Measurements from ENCODE around the gene PCDH15. TPM values are rescaled to one million over a fixed set of nuclear protein-coding genes. Genes with fewer than 3 reads are reported as not detected.
A peak's percentile ranks its signal among the peaks of the same experiment; 100 is the strongest.

PCDH15 gene
- total RNA-seq, 1 experiment from 2014 or later: 0.61 TPM

- Histone ChIP-seq H4K5ac (ENCODE audit: insufficient read length, low read depth, low read length) (no peak overlapping the region), H2BK20ac (ENCODE audit: low read depth, low read length, poor library complexity, severe bottlenecking) (no peak overlapping the region), H2BK120ac (ENCODE audit: low read depth, low read length, poor library complexity, severe bottlenecking) (no peak overlapping the region), H3K4me2 (ENCODE audit: insufficient read depth, insufficient read length, low read length) (no peak overlapping the region), H3K23me2 (ENCODE audit: insufficient read length, low read depth, low read length, poor library complexity, severe bottlenecking) (no peaks in the 10 kb centered on the region), H3K23ac (ENCODE audit: insufficient read length, low read depth, low read length) (no peak overlapping the region), H3K9ac (ENCODE audit: extremely low read depth, insufficient read length, low read length) (no peak overlapping the region), H4K91ac (ENCODE audit: insufficient read length, low read depth, low read length) (no peak overlapping the region), H2AFZ (ENCODE audit: low read length) (no peak overlapping the region), H3K79me2 (ENCODE audit: insufficient read depth, low read length) (no peaks in the 10 kb centered on the region), H3K9me3 (ENCODE audit: control insufficient read depth, low read depth, low read length) (no peaks in the 10 kb centered on the region), H3K4ac (ENCODE audit: low read depth, low read length) (no peak overlapping the region), H3K14ac (ENCODE audit: insufficient read depth, low read length) (no peak overlapping the region), H3K79me1 (ENCODE audit: insufficient read depth, low read depth, low read length, poor library complexity, severe bottlenecking) (no peaks in the 10 kb centered on the region), H2AK5ac (ENCODE audit: insufficient read length, low read length) (no peak overlapping the region), H3T11ph (ENCODE audit: low read length) (no peak overlapping the region), H3K27ac (ENCODE audit: insufficient read length, low read depth, low read length) (no peak overlapping the region), H4K8ac (replicated peaks; ENCODE audit: insufficient read length, low read depth, low read length) (no peak overlapping the region), H2BK15ac (ENCODE audit: low read depth, low read length) (no peak overlapping the region), H3K56ac (ENCODE audit: insufficient read length, low read depth, low read length) (no peak overlapping the region), H2BK5ac (ENCODE audit: insufficient read length, low read length) (no peak overlapping the region), H4K20me1 (ENCODE audit: control insufficient read depth, insufficient read depth, insufficient read length) (no peaks in the 10 kb centered on the region), H3K18ac (ENCODE audit: insufficient read length, low read depth, low read length) (no peak overlapping the region), H2BK12ac (ENCODE audit: insufficient read length, low read depth, low read length) (no peak overlapping the region), H3K27me3 (ENCODE audit: insufficient read depth, low read length) (no peaks in the 10 kb centered on the region), H3K4me1 (ENCODE audit: insufficient read depth, low read length) (no peaks in the 10 kb centered on the region)
- WGBS (ENCODE audit: extremely low coverage, insufficient read length, low lambda C conversion rate): no CpG with 5 or more reads among the region's 2 CpGs
- peak overlapping the region in 1 of 3 experiments; percentile 63; a peak in 1 of 7 replicates for H3K27ac Mint-ChIP-seq
- no peak for DNase-seq
- no peak overlapping the region for H3K4me3 Mint-ChIP-seq
- H3K4me1 Mint-ChIP-seq: peaks cover 0 to 3% of the 10 kb centered on the region in 2 experiments; a peak in 2 of 4 replicates
- H3K36me3 Mint-ChIP-seq (ENCODE audit: insufficient read depth in 1 of 3, low read depth in 3 of 3): no peaks in the 10 kb centered on the region
- no peak for TF ChIP-seq CTCF (conservative IDR thresholded peaks at IDR 0.05)
- H3K9me3 Mint-ChIP-seq: no peaks in the 10 kb centered on the region
- H3K27me3 Mint-ChIP-seq (ENCODE audit: low read depth): no peaks in the 10 kb centered on the region
Observed at GRCh38 chr10:54758791-54759190, 42.2 kb downstream of the PCDH15 start.

Data from H9 (cell line).